Astrocyte of the cerebellum (primary cell): ENCODE data around the gene TMEM135.

ENCODE experiments used
- DNase-seq: peaks from one replicate; pipeline ENCODE4 v3.0.0-alpha.2; 2011; ENCODE audit warnings: low read depth
- H3K4me3 ChIP-seq: 2 replicates; pipeline ENCODE4 v1.5.1; 2011; ENCODE audit warnings: mild to moderate bottlenecking, low read depth, low read length, moderate library complexity
- CTCF ChIP-seq: IDR thresholded peaks from 2 replicates; pipeline ENCODE4 v1.5.1; 2012; ENCODE audit warnings: low read length, low read depth, moderate library complexity, mild to moderate bottlenecking; ENCODE audit errors: missing control alignments
- in situ Hi-C: cut with HindIII; loops from 2 replicates; pipeline ENCODE4 v1.10.0; 2017; ENCODE audit warnings: low sequenced_read_pairs

The TMEM135 gene

GRCh38 chr11:87116185-87116584 lies 78.5 kb downstream of the TMEM135 start:
- in situ Hi-C loops, result no loop called here
- TF ChIP-seq CTCF, result no peak
- no peak overlapping the region for H3K4me3 ChIP-seq
- no peak for DNase-seq

GRCh38 chr11:87120937-87121336 lies 83.2 kb downstream of the TMEM135 start:
- H3K4me3 ChIP-seq, result no peak overlapping the region
- no peak for DNase-seq
- no peak for TF ChIP-seq CTCF
- in situ Hi-C loops, result no loop called here

- no peak for TF ChIP-seq CTCF
- no peak overlapping the region for H3K4me3 ChIP-seq
- in situ Hi-C loops, result no loop called here
- DNase-seq, result no peak
These were observed 85.1 kb downstream of the TMEM135 start for GRCh38 chr11:87122852-87123251.

- no peak overlapping the region for H3K4me3 ChIP-seq
- no peak for DNase-seq
- no peak for TF ChIP-seq CTCF
- in situ Hi-C loops, result no loop called here
These were observed 87.5 kb downstream of the TMEM135 start for GRCh38 chr11:87125257-87125656.

- DNase-seq, result no peak
- TF ChIP-seq CTCF, result no peak
- in situ Hi-C loops, result no loop called here
- H3K4me3 ChIP-seq, result no peak overlapping the region
These were observed 89.4 kb downstream of the TMEM135 start for GRCh38 chr11:87127101-87127500.

GRCh38 chr11:87128372-87128771 lies 90.6 kb downstream of the TMEM135 start:
- TF ChIP-seq CTCF, result no peak
- in situ Hi-C loops, result no loop called here
- H3K4me3 ChIP-seq, result no peak overlapping the region
- DNase-seq, result no peak
